Kidney (tissue), 14 donors: Measurements from ENCODE around the gene LRCH3. TPM values are rescaled to one million over a fixed set of nuclear protein-coding genes. Genes with fewer than 3 reads are reported as not detected.

Experiments used
- DNase-seq, 5 donors: peaks; one replicate each; pipeline ENCODE4 v3.0.0-alpha.2; 2013 to 2020
- FAIRE-seq: peaks from 2 replicates; lab custom pipeline; 2012; peaks lifted over from hg19 to GRCh38; lab: Jason Lieb, UNC
- H3K27ac ChIP-seq, 2 donors: one replicate each; pipeline ENCODE4 v1.7.0; 2013; ENCODE audit warnings: low read depth in 2 of 2, low read length in 2 of 2, inconsistent platforms in 1 of 2
- H3K27me3 ChIP-seq: one replicate; pipeline ENCODE4 v1.7.1; 2013; ENCODE audit warnings: low read length, inconsistent platforms; ENCODE audit not compliant: control insufficient read depth, insufficient read depth
- H3K36me3 ChIP-seq, 3 donors: one replicate each; pipeline versions ENCODE4 v1.7.0 to v1.7.1; 2013; ENCODE audit warnings: low read length in 3 of 3, control low read depth in 1 of 3, inconsistent platforms in 1 of 3; ENCODE audit not compliant: insufficient read depth in 3 of 3, control insufficient read depth in 2 of 3
- H3K4me1 ChIP-seq, 3 donors: one replicate each; pipeline versions ENCODE4 v1.7.0 to v1.7.1; 2013; ENCODE audit warnings: low read length in 3 of 3, inconsistent platforms in 1 of 3, low read depth in 1 of 3; ENCODE audit not compliant: control insufficient read depth in 2 of 3, insufficient read depth in 2 of 3
- H3K4me3 ChIP-seq, 3 donors: one replicate each; pipeline versions ENCODE4 v1.7.0 to v1.8.1; 2013; ENCODE audit warnings: low read length in 3 of 3, control low read depth in 1 of 3, inconsistent platforms in 1 of 3
- H3K9ac ChIP-seq, 3 donors: one replicate each; pipeline versions ENCODE4 v1.7.0 to v1.7.1; 2013; ENCODE audit warnings: low read length in 3 of 3, control low read depth in 1 of 3, inconsistent platforms in 1 of 3
- H3K9me3 ChIP-seq, 3 donors: one replicate each; pipeline versions ENCODE4 v1.7.0 to v1.7.1; 2013; ENCODE audit warnings: low read length in 3 of 3, control low read depth in 1 of 3, inconsistent platforms in 1 of 3; ENCODE audit not compliant: control insufficient read depth in 2 of 3, insufficient read depth in 1 of 3
- intact Hi-C: fragments of 100-400 bp; cut with DNase I; formaldehyde crosslinking; loops from one replicate; pipeline ENCODE4 v1.11.1; 2022
- polyA plus RNA-seq: library from polyadenylated mRNA; stranded (reverse); fragments of 350-450 nt; fragmentation: Illumina TruSeq; extraction: RNeasy Lipid Tissue Mini Kit (QIAGEN cat#74804); gene quantifications from one replicate; pipeline ENCODE4 v1.2.3, GENCODE V29; 2014; ENCODE audit warnings: low read depth, low replicate concordance; ENCODE audit not compliant: insufficient read depth
- total RNA-seq: library from RNA; stranded (reverse); fragmentation: NEBNext Ultra II Directional; extraction: Animal tissue kit (Norgen Biotek cat#: 25700); gene quantifications from one replicate; pipeline ENCODE4 v1.2.1, GENCODE V29; 2021
- TF ChIP-seq, protein P1 (sequence below): IDR thresholded peaks from 3 replicates; pipeline ENCODE4 v1.5.1; 2012; ENCODE audit warnings: mild to moderate bottlenecking, moderate library complexity, borderline replicate concordance; ENCODE audit not compliant: insufficient read depth; ENCODE audit errors: extremely low read depth
- donor health status: control.
- donor health status: control.
- donor health status: control.
- donor health status: control.
- donor health status: control.
- donor health status: DM: yes; HTN: yes; CAD: no.
- donor health status: Normal renal cell carcinoma (clear cell type).

LRCH3 gene
- total and polyA plus RNA-seq, 2 donors from 2014 or later = 11.6 to 52.0 TPM

DNA sequence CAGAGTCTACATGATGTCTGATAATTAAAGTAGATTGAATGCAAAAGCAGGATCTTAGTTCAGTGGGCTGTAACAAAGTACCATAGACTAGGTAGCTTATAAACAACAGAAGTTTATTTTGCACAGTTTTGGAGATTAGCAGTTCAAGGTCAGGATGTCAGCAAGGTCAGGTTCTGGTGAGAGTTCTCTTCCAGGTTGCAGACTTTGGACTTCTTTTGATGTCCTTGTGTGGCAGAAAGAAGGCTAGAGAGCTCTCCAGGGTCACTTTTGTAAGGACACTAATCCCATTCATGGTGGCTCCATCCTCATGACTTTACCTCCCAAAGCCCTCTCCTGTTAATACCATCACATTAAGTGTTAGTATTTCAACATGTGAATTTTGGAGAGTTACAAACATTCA, 29.3 kb upstream of the LRCH3 start:
- intact Hi-C loops = no loop called here
- Histone ChIP-seq H3K4me1 (no peaks in the 10 kb centered on the region), H3K9me3 (no peaks in the 10 kb centered on the region), H3K27ac (no peak overlapping the region), H3K4me3 (no peak overlapping the region), H3K27me3 (no peaks in the 10 kb centered on the region), H3K36me3 (peaks cover 3 to 13% (median 8%) of the 10 kb centered on the region in 3 donors), H3K9ac (no peak overlapping the region)
- TF ChIP-seq, protein P1, sequence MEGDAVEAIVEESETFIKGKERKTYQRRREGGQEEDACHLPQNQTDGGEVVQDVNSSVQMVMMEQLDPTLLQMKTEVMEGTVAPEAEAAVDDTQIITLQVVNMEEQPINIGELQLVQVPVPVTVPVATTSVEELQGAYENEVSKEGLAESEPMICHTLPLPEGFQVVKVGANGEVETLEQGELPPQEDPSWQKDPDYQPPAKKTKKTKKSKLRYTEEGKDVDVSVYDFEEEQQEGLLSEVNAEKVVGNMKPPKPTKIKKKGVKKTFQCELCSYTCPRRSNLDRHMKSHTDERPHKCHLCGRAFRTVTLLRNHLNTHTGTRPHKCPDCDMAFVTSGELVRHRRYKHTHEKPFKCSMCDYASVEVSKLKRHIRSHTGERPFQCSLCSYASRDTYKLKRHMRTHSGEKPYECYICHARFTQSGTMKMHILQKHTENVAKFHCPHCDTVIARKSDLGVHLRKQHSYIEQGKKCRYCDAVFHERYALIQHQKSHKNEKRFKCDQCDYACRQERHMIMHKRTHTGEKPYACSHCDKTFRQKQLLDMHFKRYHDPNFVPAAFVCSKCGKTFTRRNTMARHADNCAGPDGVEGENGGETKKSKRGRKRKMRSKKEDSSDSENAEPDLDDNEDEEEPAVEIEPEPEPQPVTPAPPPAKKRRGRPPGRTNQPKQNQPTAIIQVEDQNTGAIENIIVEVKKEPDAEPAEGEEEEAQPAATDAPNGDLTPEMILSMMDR = no peak
- FAIRE-seq (no peak), DNase-seq (no peak)

- Histone ChIP-seq H3K27ac (no peak overlapping the region), H3K4me1 (no peaks in the 10 kb centered on the region), H3K27me3 (no peaks in the 10 kb centered on the region), H3K36me3 (peaks cover 10 to 39% (median 34%) of the 10 kb centered on the region in 3 donors), H3K9me3 (no peaks in the 10 kb centered on the region), H3K9ac (no peak overlapping the region), H3K4me3 (no peak overlapping the region)
- TF ChIP-seq, protein P1 = no peak
- intact Hi-C loops = no loop called here
- no peak for FAIRE-seq
- no peak for DNase-seq
Measured at GRCh38 chr3:197775317-197775716, 15.7 kb upstream of the LRCH3 start.

- Histone ChIP-seq H3K9ac (no peak overlapping the region), H3K4me1 (no peaks in the 10 kb centered on the region), H3K36me3 (peaks cover 9 to 27% (median 12%) of the 10 kb centered on the region in 3 donors), H3K4me3 (no peak overlapping the region), H3K9me3 (no peaks in the 10 kb centered on the region), H3K27me3 (no peaks in the 10 kb centered on the region), H3K27ac (no peak overlapping the region)
- FAIRE-seq (no peak), DNase-seq (no peak)
- intact Hi-C loops = no loop called here
- TF ChIP-seq, protein P1 = no peak
Measured at GRCh38 chr3:197782230-197782629, 8.8 kb upstream of the LRCH3 start.

GRCh38 chr3:197784019-197784585, 7.0 kb upstream of the LRCH3 start:
- FAIRE-seq (no peak), DNase-seq (no peak)
- Histone ChIP-seq H3K9me3 (no peaks in the 10 kb centered on the region), H3K9ac (no peak overlapping the region), H3K4me1 (no peaks in the 10 kb centered on the region), H3K4me3 (no peak overlapping the region), H3K27ac (no peak overlapping the region), H3K36me3 (peaks cover under 1 to 17% (median 10%) of the 10 kb centered on the region in 3 donors), H3K27me3 (no peaks in the 10 kb centered on the region)
- intact Hi-C loops = no loop called here
- TF ChIP-seq, protein P1 = no peak
